GM19043 (cell line): ENCODE measurements around the gene FTCD.
"Not testable (repeated sequence)": the region's sequence is repeated elsewhere in the genome, so short reads cannot be mapped to it uniquely, and the experiment has no call there.

ENCODE experiments used
- ATAC-seq: cut with Tn5 transposase; IDR thresholded peaks from one replicate; pipeline ENCODE4 v1.9.1; 2021; ENCODE audit warnings: low read depth; ENCODE audit not compliant: unreplicated experiment

The FTCD gene

DNA sequence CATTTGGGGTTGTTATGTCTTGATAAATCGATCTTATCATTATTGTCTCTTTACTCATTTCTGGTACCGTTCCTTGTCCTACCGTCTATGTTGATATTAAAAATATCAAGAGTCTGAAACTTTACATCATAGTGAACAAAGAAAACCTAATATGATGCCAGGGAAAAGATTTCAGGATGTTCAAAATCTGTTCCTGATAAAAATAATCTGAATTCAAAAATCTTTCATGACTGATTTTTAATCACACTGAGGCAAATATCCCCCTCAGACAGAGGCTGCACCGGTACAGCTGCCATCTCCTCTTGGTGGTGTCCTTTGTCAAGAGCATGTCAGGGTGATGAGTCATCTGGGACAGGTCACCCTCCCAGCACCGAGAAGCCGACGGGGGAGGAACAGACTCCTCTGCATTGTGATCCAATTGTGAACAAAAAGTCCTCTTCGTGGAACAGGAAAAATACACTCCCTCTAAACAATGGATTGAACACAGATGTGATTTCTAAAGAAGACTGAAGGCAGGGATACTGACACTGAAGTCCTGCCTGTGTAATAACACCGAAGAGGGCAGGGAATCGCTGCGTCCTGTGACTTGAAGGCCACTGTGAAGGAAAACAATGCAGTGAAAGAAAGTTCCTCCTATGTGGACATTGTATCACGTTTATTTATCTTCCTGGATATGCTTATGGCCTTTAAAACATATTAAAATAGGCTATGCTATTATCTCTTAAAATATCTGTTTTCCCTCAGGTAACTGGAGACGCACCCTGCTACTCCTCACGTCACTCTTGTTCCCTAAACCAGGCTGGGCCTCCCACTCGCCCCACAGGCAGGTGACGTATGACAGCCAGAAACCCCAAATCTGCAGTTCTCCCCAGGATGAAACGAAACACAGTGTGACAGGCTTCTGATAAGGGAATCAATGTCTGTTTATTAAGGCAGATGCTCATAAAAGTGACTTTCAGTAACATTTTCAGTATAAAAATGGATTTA is 33.1 kb upstream of the FTCD start:
- no peak for ATAC-seq

DNA sequence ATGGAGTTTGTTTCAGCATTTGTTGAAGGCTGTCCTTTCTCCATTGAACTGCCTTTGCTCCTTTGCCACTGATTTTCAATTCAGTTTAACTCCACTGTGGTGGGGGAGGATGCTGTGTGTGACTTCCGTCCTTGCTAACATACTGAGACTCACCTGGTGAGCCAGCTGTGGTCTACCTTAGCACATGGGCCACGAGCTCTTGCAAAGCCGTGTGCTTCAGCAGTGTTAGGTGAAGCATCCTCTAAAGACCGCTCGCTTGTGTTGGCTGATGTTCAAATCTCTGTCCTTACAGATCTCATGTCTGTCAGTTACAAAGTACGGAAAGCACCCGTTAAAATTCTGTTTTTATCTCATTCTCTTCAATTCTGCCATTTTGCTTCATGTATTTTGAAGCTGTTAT is 32.4 kb upstream of the FTCD start:
- ATAC-seq = no peak

DNA sequence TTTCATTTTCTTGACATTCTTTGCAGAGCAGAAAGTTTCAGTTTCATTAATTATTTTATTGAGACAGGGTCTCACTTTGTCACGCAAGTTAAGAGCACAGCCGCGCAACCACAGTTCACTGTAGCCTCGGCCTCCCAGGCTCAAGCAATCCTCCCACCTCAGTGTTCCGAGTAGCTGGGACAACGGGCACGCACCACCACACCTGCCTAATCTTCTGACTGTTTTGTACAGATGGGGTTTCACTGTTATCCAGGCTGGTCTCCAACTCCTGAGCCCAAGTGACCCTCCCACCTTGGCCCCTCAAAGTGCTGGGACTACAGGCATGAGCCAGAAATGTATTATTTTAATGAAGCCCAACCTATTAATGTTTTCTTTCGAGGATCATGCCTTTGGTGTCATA is 31.9 kb upstream of the FTCD start:
- no peak for ATAC-seq

- ATAC-seq = no peak
Observed at GRCh38 chr21:46185716-46186115, 30.3 kb upstream of the FTCD start.

DNA sequence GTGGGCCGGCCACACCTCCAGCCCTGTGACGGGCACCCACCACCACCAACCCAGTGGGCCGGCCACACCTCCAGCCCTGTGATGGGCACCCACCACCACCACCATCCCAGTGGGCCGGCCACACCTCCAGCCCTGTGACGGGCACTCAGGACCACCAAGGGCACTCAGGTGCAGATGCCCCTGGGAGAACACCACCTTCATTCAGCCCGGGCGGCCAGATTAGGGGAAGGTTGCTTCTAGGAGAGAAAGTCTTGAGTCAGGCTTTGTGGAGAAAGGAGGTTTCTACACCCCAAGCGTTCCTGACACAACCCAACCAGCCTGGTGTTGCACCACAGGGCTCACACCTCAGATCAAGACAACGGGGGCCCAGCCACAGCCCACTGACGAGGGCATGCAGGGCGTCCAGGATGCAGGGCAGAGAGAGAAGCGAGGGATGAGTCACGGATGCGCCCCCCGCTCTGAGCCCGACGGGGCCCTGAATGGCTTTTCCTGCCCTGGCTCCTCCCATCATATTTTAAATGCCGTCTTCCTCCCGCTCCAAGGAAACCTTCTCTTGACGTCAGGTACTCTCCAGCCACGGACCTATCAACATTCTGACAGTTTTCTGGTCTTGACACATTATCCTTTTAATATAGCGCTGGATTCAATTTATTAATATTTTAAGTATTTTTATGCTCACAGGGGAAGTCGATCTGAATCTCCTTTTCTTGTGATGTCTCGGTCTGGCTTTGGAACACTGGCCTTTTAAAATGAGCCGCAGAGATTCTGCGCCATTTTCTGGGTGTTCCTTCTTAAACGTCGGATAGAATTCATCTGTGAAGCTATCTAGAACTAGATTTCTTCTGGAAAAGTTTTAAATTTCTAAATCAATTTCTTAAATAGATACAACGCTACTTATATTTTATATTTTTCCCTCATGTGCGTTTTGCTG is 29.5 kb upstream of the FTCD start:
- ATAC-seq = no peak

DNA sequence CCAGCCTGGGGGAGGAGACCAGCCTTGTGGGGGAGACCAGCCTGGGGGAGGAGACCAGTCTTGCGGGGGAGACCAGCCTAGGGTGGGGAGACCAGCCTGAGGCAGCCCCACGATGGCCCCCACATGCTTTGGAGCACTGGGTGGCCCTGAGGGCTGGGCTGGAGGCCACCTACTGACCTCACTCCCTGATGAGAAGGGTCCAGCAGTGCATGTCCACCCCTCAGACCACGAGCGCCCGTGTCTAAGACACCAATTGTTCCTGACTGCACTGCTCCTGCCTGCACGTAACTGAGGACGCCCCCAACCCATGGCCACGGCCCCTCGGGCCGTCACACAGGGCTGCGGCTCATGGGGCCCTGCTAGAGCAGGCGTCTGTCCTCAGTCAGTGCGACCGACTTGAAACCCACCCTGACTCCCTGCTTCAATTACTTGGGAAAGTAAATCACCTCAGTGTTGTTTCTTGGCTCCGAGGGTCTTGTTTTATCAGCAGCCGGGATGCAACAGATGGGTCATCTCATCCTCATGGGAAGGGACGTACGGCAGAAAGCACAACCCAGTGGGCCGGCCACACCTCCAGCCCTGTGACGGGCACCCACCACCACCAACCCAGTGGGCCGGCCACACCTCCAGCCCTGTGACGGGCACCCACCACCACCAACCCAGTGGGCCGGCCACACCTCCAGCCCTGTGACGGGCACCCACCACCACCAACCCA is 28.7 kb upstream of the FTCD start, which contains the start of gene SPATC1L:
Gene SPATC1L (minus strand): TSS at position 550 of the 715 bp plus-strand sequence. CDS start 1,643 bp downstream, outside the sequence.
- no peak for ATAC-seq

DNA sequence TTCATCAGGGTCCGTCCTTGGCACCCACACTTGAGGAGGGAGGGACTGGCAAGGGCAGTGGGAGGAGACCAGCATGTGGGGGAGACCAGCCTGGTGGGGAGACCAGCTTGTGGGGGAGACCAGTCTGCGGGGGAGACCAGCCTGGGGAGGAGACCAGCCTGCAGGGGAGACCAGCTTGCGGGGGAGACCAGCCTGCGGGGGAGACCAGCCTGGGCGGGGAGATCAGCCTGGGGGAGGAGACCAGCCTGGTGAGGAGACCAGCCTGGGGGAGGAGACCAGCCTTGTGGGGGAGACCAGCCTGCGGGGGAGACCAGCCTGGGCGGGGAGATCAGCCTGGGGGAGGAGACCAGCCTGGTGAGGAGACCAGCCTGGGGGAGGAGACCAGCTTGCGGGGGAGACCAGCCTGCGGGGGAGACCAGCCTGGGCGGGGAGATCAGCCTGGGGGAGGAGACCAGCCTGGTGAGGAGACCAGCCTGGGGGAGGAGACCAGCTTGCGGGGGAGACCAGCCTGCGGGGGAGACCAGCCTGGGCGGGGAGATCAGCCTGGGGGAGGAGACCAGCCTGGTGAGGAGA is 28.0 kb upstream of the FTCD start:
- ATAC-seq = not testable (repeated sequence)

- no peak for ATAC-seq
Observed at GRCh38 chr21:46182548-46183336, 27.4 kb upstream of the FTCD start.

DNA sequence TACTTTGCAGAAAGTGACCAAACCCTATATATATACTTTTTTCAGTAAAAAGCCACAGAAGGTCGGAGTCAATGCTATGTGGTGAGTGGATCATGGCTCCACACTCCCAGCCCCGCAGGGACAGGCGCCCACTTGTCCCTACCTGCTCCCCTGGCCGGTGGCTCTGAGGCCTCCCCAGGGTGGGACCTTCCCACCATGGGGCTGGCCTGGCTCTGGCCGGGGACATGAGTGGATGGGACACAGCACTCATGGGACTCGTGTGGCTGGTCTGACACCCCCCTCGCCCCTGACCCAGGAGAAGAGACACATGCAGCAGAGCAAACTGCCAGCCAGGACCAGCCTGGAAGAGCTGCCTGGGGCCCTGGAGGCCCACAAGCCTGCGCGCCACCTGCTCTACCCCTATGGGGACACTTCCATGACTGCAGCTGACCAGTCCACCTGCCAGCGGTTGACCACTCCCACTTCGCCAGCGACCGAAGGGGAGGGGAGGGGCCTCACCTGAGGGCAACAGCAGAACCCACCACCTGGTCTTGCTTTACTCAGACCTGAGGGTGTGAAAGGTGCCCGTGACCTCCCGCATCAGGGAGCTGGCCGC is 26.7 kb upstream of the FTCD start:
- no peak for ATAC-seq

DNA sequence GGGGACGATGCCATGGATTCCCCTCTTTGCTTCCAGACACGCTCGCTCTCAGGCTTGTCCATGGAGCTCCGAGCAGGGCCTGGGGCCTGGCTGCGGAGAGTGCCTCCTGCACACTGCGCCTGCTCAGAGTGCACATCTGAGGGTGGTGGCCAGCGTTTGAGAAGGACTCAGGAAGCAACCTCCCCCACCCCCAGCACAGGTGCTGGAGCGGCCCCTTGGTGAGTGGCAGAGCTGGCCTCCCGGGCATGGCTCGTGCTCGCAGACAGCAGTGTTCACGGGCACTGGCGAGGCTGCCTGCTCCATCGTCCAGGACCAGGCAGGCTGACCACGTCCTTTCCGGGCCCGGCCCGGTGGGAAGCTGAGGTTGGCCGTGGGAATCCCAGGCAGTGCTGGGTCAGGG is 26.1 kb upstream of the FTCD start:
- no peak for ATAC-seq

GRCh38 chr21:46180778-46181391 is 25.5 kb upstream of the FTCD start:
- ATAC-seq = no peak

DNA sequence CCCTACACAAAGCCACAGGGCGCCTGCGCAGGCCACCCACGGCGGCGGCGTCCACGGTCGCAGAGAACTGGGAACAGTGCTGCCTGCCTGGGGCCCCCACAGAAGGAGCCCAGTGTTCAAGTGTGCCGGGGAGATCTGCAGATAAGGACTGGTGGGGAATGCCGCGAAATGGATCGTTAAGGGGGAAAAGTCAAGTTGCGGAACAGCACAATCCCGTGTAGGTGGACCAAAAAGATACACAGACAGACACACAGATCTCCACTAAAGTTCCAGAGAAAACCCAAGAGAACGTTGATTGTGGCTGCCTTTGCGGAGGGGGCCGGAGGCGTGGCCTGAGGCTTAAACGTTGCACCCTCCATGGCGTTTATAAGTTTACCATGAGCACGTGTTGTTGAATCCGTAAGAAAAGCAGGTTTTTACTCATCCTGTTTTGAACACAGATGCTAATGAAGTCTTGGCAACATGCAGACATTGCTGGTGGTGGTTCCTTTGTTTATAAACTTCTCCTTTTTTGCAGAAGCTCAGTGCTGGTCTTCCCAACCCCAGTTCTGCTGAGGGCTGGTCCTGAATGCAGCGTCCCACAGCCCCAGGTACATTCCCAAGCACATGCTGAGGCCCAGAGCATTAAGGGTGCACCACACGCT is 24.8 kb upstream of the FTCD start:
- ATAC-seq = no peak

GRCh38 chr21:46179708-46180078 is 24.3 kb upstream of the FTCD start:
- no peak for ATAC-seq

DNA sequence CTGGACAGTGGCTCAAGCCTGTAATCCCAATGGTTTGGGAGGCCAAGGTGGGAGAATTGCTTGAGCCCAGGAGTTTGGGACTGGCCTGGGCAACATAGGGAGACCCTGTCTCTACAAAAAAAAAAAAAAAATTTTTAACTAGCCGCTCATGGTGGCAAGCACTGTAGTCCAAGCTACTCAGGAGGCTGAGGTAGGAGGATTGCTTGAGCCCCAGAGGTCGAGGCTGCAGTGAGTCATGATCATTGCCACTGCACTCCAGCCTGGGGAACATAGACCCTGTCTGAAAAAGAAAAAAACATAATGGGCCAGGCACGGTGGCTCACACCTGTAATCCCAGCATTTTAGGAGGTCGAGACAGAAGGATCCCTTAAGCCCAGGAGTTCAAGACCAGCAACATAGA is 23.6 kb upstream of the FTCD start:
- ATAC-seq = no peak

DNA sequence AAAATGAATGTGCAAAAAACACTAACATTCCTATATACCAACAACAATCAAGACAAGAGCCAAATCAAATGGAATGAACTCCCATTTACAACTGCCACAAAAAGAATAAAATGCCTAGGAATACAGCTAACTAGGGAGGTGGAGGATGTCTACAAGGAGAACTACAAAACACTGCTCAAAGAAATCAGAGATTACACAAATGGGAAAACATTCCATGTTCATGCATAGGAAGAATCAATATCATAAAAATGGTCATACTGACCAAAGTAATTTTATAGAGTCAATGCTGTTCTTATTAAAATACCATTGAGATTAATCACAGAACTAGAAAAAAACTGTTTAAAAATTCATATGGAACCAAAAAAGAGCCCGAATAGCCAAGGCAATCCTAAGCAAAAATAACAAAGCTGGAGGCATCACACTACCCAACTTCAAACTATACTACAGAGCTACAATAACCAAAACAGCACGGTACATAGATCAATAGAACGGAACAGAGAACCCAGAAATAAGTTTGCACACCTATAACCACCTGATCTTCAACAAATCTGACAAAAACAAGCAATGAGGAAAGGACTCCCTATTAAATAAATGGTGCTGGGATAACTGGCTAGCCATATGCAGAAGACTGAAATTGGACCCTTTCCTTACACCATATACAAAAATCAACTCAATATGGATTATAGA is 21.2 kb upstream of the FTCD start:
- ATAC-seq = not testable (repeated sequence)

DNA sequence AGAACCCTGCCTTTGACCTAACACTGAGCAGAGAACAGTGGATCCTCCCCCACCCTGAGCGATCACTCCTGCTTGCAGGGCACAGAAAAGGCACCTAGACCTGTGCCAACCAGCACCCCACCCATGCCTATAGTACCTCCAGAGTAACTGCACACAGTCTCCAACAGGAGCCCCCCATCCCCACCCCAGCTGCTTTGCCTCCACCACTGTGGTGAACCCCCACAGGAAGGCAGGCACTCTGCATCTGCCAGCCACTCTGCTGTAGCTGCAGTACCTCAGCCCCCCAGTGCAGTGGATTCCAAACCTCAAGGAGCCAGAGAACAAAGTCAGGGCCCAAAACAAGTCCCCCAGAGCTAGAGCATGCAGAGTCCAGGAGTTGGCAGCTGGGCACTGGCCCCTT is 18.2 kb upstream of the FTCD start:
- ATAC-seq = no peak

- no peak for ATAC-seq
Observed at GRCh38 chr21:46172863-46173528, 17.6 kb upstream of the FTCD start.
